Hematopoietic multipotent progenitor cell treated with erythropoietin and hydrocortisone succinate and interleukin-3 and kit ligand, for 17 days (in vitro differentiated cells): ENCODE results near the gene PSG5.
"Not testable (repeated sequence)": the region's sequence is repeated elsewhere in the genome, so short reads cannot be mapped to it uniquely, and the experiment has no call there.

Experiments
- DNase-seq: peaks from one replicate; pipeline ENCODE4 v3.0.0-alpha.2; 2015; ENCODE audit warnings: low spot score

The PSG5 gene

DNA sequence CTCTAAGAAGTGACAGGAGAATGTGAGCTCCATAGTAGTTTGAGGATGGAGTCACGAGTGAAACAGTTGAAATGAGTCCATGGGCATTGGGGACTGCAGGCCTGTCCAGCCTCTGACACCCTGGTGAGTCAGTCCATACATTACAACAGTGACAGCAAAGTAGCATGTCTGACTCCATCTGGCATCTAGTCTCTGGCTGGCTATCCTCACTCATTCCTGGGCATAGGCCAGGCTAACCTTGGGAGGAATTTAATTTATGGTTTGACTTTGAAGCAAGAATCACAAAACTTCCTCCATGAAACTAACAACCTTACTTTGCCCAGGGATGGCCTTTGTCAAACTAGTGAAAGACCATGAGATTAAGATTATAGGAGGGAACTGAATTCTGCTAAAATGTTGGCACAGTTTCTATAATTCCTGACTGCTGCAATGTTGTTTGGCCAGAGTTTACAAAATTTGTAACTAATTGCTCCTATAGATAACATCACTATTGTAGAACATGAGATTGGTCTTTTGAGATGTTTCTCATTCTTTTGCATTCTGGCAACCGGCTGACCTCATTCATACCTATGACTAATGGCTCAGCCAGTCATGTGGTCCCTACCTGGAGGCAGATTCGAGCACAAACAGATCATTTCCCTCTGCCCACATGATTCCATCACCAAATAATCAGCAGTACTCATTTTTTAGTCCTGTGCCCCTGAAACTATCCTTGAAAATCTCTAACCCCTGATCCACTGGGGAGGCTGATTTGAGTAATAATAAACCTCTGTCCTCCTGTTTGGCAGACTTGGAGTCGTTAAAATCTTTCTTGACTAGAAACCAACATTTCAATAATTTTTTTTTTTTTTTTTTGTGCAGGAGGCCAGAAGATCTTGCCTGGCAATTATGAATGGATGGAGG lies 4.2 kb downstream of the PSG5 start:
- not testable (repeated sequence) for DNase-seq

GRCh38 chr19:43179569-43180147 lies 6.7 kb downstream of the PSG5 start:
- DNase-seq: not testable (repeated sequence)

DNA sequence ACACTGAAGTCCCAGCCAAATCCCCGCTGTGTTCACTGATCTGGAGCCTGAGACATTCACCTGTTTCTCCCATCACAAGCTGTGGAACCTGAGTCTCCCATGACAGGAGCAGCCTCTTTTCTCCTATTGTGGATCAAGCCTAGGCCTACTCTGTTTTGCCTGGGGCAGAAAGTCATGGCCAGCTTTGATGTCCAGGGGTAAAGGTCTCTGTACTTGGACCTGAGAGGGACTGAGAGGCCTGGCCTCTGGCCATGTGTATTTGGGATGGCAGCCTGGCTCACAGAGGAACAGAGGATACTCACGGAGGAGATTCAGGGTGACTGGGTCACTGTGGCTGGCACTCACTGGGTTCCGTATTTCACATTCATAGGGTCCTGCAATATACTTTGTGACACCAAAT lies 7.8 kb downstream of the PSG5 start:
- DNase-seq: not testable (repeated sequence)

DNA sequence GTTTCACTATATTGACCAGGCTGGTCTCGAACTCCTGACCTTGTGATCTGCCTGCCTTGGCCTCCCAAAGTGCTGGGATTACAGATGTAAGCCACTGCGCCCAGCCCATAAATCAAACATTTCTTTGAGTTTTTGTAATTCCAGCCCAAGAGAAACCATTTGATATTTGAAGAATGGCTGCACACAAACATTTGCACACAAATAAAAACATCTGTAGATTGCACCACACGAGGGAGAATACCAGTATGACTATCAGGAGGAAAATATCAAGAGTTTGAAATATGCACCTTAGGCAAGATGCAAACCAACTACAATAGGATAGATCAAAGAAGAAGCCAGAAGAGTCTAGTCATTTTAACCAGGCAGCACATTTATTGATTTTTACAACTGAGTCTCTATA lies 20.4 kb downstream of the PSG5 start:
- not testable (repeated sequence) for DNase-seq

GRCh38 chr19:43163135-43163534 lies 23.2 kb downstream of the PSG5 start:
- not testable (repeated sequence) for DNase-seq

DNA sequence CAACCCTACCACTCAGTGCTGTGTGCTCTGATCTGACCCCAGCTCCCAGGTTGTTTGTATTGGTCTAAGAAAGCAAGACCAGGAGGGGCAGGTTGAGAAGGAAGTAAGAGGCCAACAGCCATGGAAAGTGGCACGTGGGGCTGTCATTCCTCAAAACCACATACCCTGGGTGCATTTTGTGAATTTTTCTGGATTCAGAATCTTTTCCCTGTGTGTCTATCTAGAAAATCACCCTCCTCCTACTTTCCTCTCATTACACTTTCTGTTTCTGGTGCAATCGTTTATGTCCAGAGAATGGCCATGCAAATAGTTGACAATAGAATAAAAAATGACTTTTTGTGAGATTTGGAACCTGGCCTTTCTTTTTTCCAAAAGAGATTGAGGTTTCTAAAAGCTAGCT lies 24.1 kb downstream of the PSG5 start:
- not testable (repeated sequence) for DNase-seq

GRCh38 chr19:43152214-43152613 lies 34.1 kb downstream of the PSG5 start:
- no peak for DNase-seq

DNA sequence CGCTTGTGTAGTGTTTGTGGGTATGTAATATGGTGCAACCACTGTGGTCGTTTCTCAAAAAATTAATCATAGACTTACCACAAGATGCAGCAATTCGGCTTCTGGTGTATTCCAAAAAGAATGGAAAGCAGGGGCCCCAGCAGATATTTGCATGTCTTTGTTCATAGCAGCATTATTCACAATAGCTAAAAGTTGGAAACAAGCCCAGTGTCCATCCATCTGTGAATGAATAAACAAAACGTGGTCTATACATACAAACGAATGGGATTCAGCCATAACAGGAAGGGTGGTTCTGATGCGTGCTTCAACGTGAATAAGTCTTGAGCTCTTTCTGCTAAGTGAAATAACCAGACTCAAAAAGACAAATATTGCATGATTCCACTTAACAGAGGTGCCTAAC lies 36.5 kb downstream of the PSG5 start:
- not testable (repeated sequence) for DNase-seq

GRCh38 chr19:43148233-43148632 lies 38.1 kb downstream of the PSG5 start:
- no peak for DNase-seq

- DNase-seq: not testable (repeated sequence)
Observed at GRCh38 chr19:43141763-43142162, 44.6 kb downstream of the PSG5 start.

DNA sequence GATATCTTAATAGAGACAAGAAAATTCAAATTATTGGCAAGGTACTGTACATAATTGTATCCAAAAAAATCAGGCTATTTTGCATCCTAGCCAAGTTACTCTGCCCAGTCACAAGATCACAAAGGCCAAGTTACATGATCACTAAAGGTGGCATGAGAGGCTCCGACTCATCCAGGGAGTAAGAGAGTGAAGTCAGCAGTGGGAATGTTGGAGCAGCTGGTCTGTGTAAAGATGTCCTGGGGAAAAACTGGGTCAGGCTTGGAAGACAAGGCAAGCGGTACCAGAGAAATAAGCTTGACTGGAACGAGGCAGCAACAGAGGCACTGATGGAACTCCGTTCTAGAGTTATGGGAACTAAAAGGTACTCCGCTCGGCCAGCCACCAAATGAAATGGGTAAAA lies 53.6 kb downstream of the PSG5 start:
- no peak for DNase-seq

DNA sequence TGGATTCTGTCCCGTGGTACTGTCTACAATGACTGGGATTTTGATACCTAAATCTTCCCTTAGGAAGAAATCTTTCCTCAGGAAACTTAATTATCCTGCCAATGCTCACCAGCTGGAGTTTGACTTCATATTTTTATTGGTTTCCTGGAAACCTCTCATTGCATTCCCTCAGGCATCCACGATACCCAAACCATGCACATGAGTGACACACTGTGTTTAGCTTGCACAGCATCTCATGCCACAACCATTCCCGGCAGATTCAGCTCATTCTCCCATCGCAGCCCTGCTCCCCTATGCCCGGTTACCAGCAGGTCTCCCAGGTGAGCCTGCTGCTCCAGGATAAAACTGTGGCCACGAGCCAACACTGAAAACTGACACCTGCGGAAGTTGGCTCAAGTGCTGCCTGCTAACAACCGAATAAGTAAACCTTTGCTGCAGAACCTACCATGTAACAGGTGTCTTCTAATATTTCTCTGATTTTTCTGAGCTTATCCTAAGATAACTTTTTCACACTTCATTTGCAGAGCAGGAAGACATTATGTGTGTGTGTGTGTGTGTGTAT lies 55.0 kb downstream of the PSG5 start:
- DNase-seq: not testable (repeated sequence)

GRCh38 chr19:43129197-43129596 lies 57.1 kb downstream of the PSG5 start:
- DNase-seq: not testable (repeated sequence)

DNA sequence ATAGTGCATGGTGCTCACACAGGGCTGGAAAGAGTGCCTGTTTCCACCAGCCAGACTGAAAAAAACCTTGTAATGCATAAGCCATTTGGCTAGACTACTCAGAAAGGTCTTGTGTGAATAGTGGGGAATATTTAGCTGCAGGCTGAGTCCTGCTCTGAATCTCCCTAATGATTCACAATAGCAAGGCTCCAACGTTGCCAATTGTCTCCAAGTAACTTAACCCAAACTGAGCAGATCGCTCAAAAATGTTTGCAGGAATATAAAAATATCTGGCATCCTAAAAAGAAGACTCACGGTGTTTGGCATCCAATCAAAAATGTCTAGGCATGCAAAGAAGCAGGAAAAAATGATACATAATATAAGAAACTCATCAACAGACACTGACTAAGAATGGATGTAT lies 59.0 kb downstream of the PSG5 start:
- DNase-seq: not testable (repeated sequence)

- no peak for DNase-seq
Observed at GRCh38 chr19:43126720-43127119, 59.6 kb downstream of the PSG5 start.

GRCh38 chr19:43124360-43124759 lies 62.0 kb downstream of the PSG5 start:
- DNase-seq: no peak

DNA sequence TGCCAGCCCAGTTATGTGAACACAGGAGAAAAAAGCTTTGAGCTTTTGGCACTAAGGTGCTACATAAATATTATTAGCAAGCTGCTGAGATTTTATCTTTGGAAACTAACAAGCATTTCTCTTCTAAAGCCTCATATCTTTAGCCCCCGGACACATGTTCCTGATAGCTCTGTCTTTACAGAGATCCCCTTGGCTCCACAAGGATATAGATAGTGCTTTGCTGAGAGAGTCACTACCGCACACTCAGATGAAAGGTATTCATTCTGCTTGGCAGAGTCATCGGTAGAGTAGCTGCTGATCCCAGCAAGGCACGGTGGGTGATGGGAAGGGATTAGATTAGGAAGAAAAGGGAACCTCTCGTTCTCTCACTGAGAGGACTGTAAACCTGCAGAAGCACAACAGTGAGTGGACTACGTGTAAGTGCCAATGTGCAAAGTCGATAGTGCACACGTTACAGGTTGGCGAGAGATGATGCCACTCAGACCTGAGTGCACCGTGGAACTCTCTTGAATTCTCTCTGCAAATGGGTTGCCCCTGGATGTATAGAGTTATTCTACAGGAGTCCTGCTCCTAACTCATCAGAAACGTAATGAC lies 65.8 kb downstream of the PSG5 start:
- DNase-seq: not testable (repeated sequence)

GRCh38 chr19:43119526-43119925 lies 66.8 kb downstream of the PSG5 start:
- DNase-seq: not testable (repeated sequence)
